Fibroblast of skin of right biceps (primary cell): ENCODE data around the gene SPPL2C.

ENCODE experiments used
- DNase-seq: peaks from one replicate; pipeline ENCODE4 v3.0.0-alpha.2; 2013

The SPPL2C gene

GRCh38 chr17:45888392-45888791 lies 43.7 kb downstream of the SPPL2C start:
- DNase-seq: no peak

GRCh38 chr17:45889579-45889978 lies 44.9 kb downstream of the SPPL2C start:
- DNase-seq: no peak

DNA sequence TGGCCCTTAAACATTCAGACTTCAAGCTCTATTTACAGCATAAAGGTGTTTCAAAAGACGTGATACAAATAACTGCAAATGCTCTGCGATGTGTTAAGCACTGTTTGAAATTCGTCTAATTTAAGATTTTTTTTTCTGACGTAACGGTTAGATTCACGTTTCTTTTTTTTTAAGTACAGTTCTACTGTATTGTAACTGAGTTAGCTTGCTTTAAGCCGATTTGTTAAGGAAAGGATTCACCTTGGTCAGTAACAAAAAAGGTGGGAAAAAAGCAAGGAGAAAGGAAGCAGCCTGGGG lies 49.0 kb downstream of the SPPL2C start:
- no peak for DNase-seq

GRCh38 chr17:45894022-45894784 lies 49.5 kb downstream of the SPPL2C start, which contains the start of gene MAPT:
MAPT (plus strand) TSS chr17:45894554; CDS start chr17:45962338, 67,784 bp downstream.
- peak; percentile 89 for DNase-seq

DNA sequence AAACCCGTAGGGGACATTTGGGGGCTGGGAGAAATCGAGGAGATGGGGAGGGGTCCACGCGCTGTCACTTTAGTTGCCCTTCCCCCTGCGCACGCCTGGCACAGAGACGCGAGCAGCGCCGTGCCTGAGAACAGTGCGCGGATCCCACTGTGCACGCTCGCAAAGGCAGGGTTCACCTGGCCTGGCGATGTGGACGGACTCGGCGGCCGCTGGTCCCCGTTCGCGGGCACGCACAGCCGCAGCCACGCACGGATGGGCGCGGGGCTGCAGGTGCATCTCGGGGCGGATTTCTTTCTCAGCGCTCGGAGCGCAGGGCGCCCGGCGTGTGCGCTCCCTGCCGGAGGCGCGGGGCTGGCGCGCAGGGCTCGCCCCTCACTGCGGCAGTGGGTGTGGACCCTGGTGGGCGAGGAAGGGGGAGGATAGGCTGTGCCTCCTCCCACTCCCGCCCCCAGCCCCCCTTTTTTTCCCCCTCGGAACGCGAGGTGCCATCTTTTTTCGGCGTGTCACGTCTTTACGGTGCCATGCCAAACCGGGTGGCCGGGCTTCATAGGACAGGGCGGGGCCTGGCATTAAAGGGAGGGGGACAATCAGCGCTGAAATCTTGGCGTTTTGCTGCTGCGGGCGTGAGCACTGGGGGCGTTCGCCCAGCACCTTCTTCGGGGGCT lies 50.8 kb downstream of the SPPL2C start:
- no peak for DNase-seq

GRCh38 chr17:45895969-45896785 lies 51.5 kb downstream of the SPPL2C start:
- DNase-seq: no peak
